Measurements from ENCODE around the gene NINJ2.

NINJ2 gene

GRCh38 chr12:524167-524951 is 138.9 kb downstream of the NINJ2 start:
- no peak for DNase-seq

DNA sequence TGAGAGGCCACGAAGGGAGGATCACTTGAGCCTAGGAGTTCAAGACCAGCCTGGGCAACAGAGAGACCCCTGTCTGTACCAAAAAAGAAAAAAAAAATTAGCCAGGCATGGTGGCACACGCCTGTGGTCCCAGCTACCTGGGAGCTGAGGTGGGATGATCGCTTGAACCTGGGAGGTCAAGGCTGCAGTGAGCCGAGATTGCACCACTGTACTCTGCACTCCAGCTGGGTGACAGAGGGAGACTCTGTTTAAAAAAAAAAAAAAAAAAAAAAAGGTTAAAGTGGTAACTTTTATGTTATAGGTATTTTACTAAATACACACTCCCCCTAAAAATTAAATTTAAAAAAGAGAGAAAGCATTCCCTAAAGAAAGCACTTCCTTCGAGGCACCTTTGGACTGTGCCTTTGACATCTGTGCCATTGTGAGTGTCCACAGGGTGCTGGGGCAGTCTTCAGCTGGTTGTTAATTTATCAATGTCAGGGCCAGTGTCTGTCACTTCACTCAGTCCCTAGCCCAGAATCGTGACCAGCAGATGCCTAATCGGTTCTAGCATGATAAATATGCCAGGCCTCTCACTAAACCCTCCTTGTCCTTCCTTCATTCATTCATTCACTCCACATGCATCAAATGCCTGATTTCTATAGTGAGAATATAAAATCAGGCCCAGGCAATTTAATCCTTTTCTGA is 140.4 kb downstream of the NINJ2 start:
- no peak for DNase-seq

DNA sequence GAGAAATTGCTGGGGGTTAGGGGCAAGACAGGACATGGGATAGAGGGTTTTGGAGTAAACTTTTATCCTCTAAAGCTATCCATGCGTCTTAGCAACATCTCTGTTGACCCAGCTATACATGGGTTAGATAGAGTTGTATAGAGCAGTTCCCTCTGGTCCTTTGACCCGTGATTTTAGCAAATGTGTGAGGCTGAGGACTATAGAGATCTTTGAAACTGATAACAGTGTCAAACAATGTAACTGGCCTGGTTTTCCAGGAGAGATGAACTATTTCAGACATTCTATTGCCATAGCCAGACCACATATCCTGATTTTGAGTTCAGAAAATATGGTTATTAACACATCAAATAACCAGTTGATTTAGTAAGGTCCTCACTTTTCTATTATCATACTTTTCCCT is 143.1 kb downstream of the NINJ2 start:
- no peak for DNase-seq

DNA sequence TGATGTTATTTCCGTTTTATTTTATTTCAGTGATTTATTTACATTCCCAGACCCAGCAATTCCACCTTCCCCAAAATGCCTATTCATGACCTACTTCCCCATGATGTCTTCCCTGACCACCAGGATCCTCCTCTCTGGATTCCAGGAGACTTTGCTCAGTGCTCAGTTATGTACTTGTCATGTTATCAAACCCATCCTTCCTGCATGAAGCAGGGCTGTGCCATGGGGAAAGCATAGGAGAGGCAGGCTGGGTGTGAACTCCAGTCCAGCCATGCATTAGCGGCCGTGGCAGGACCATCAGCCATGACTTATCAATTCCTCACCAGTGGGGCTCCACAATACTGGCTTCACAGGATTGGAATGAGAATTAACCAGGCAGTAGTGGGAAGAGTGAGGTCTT is 145.7 kb downstream of the NINJ2 start:
- DNase-seq, result no peak

Data from SHP77 treated with DMSO at 0.1 percent for 48 hours (cell line).